Activated naive CD4-positive, alpha-beta T cell treated with anti-CD3 and anti-CD28 coated beads, Interleukin-2, amount 50 U/mL, for 72 hours (primary cell): ENCODE results near the gene DMBT1. TPM values are rescaled to one million over a fixed set of nuclear protein-coding genes. Genes with fewer than 3 reads are reported as not detected.
"Not testable (repeated sequence)": the region's sequence is repeated elsewhere in the genome, so short reads cannot be mapped to it uniquely, and the experiment has no call there.

ENCODE experiments used
- ATAC-seq, 2 donors: fragments of 150-1000 bp; cut with Tn5 transposase; 2 replicates each; pipeline ENCODE4 v1.10.0; 2021; ENCODE audit warnings: mild to moderate bottlenecking in 2 of 2, moderate library complexity in 2 of 2
- DNase-seq, 2 donors: peaks; one replicate each; pipeline ENCODE4 v3.0.0; 2021 to 2022; ENCODE audit warnings: low spot score in 2 of 2
- H3K27ac Mint-ChIP-seq, 2 donors: one replicate each; pipeline ENCODE4 v1.8.0; 2022; ENCODE audit warnings: mild to moderate bottlenecking in 2 of 2, mixed read lengths in 2 of 2
- H3K36me3 Mint-ChIP-seq, 2 donors: one replicate each; pipeline ENCODE4 v1.8.0; 2022; ENCODE audit warnings: mixed read lengths in 2 of 2
- H3K9me3 Mint-ChIP-seq, 2 donors: one replicate each; pipeline ENCODE4 v1.8.0; 2022; ENCODE audit warnings: mixed read lengths in 2 of 2
- total RNA-seq, 2 donors: library from RNA; stranded (reverse); gene quantifications; one replicate each; pipeline ENCODE4 v1.2.3, GENCODE V29; 2022

DMBT1 gene
- total RNA-seq, 2 donors from 2014 or later = not detected

- Mint-ChIP-seq H3K27ac (no peak overlapping the region), H3K36me3 (no peaks in the 10 kb centered on the region), H3K9me3 (no peaks in the 10 kb centered on the region)
- no peak for DNase-seq
- no peak for ATAC-seq
Measured at GRCh38 chr10:122618461-122619165, 58.1 kb downstream of the DMBT1 start.

DNA sequence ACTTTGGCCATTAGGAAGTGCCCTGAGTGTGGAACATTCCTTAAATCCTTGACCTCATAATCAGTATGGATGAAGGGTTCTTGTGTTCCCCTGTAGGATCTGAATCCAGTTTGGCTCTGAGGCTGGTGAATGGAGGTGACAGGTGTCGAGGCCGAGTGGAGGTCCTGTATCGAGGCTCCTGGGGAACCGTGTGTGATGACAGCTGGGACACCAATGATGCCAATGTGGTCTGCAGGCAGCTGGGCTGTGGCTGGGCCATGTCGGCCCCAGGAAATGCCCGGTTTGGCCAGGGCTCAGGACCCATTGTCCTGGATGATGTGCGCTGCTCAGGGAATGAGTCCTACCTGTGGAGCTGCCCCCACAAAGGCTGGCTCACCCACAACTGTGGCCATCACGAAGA is 60.4 kb downstream of the DMBT1 start:
- H3K27ac Mint-ChIP-seq, ATAC-seq, H3K36me3 Mint-ChIP-seq, H3K9me3 Mint-ChIP-seq, DNase-seq: not testable (repeated sequence)

GRCh38 chr10:122624546-122624945 is 64.0 kb downstream of the DMBT1 start:
- Mint-ChIP-seq H3K27ac (no peak overlapping the region), H3K9me3 (no peaks in the 10 kb centered on the region), H3K36me3 (no peaks in the 10 kb centered on the region)
- DNase-seq = no peak
- ATAC-seq = no peak

- ATAC-seq (no peak), DNase-seq (peak in 1 of 2 donors; percentile 35)
- Mint-ChIP-seq H3K9me3 (no peaks in the 10 kb centered on the region), H3K27ac (no peak overlapping the region), H3K36me3 (no peaks in the 10 kb centered on the region)
Measured at GRCh38 chr10:122630526-122630925, 70.0 kb downstream of the DMBT1 start.

- H3K36me3 Mint-ChIP-seq = no peaks in the 10 kb centered on the region
- H3K27ac Mint-ChIP-seq = no peak overlapping the region
- ATAC-seq = no peak
- no peak for DNase-seq
- H3K9me3 Mint-ChIP-seq = no peaks in the 10 kb centered on the region
Measured at GRCh38 chr10:122632031-122632430, 71.5 kb downstream of the DMBT1 start.

DNA sequence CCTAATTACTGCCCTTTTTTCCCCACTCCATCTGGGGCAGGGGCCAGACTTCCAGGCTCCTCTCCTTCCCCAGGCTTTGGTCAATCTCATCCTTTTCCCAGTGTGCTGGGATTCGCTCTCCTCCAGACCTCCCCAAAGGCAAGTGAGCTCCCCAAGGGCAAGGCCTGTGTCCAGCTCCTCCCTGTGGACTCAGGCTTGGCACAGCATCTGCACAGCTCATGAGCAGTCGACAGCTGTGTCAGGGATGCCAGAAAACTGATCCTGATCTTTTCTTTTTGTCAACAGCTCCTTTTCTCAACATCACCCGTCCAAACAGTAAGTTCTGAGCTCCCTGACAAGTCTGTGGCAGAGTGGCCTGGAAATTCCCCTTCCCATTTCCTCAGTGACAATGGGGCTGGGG is 72.0 kb downstream of the DMBT1 start:
- ATAC-seq (no peak), DNase-seq (no peak)
- H3K36me3 Mint-ChIP-seq = no peaks in the 10 kb centered on the region
- no peak overlapping the region for H3K27ac Mint-ChIP-seq
- no peaks in the 10 kb centered on the region for H3K9me3 Mint-ChIP-seq

DNA sequence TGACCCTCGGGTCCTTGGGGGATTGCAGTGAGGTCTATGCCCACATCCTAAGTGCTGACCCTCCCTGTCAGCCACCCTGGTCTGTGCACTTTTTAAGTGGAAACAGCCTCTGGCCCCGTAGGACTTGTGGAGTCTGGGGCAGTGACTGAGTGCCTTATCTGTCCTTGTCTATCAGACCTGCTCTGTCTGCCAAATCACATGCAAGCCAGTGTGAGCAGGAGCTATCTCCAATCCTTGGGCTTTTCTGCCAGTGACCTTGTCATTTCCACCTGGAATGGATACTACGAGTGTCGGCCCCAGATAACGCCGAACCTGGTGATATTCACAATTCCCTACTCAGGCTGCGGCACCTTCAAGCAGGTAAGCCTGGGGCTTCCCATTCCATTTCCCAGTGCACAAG is 76.4 kb downstream of the DMBT1 start:
- DNase-seq (no peak), ATAC-seq (no peak)
- Mint-ChIP-seq H3K27ac (no peak overlapping the region), H3K9me3 (no peaks in the 10 kb centered on the region), H3K36me3 (no peaks in the 10 kb centered on the region)

GRCh38 chr10:122637376-122637775 is 76.8 kb downstream of the DMBT1 start:
- no peaks in the 10 kb centered on the region for H3K36me3 Mint-ChIP-seq
- ATAC-seq = no peak
- no peaks in the 10 kb centered on the region for H3K9me3 Mint-ChIP-seq
- DNase-seq = no peak
- no peak overlapping the region for H3K27ac Mint-ChIP-seq

GRCh38 chr10:122638106-122638505 is 77.6 kb downstream of the DMBT1 start:
- H3K27ac Mint-ChIP-seq = no peak overlapping the region
- ATAC-seq (no peak), DNase-seq (no peak)
- H3K36me3 Mint-ChIP-seq = no peaks in the 10 kb centered on the region
- no peaks in the 10 kb centered on the region for H3K9me3 Mint-ChIP-seq

DNA sequence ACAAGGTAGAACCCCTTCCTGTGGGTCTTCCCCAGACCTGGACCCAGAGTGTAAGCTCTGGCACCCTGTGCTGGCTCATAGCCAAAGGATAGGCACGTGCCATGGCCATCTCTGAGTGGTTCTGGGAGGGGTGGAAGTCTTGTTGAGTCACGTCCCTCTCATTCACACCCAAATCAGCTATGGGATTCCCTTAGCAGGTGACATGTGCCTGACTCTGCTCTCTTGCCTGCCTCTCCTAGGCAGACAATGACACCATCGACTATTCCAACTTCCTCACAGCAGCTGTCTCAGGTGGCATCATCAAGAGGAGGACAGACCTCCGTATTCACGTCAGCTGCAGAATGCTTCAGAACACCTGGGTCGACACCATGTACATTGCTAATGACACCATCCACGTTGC is 79.2 kb downstream of the DMBT1 start:
- ATAC-seq (no peak), DNase-seq (no peak)
- no peaks in the 10 kb centered on the region for H3K36me3 Mint-ChIP-seq
- H3K9me3 Mint-ChIP-seq = no peaks in the 10 kb centered on the region
- no peak overlapping the region for H3K27ac Mint-ChIP-seq

DNA sequence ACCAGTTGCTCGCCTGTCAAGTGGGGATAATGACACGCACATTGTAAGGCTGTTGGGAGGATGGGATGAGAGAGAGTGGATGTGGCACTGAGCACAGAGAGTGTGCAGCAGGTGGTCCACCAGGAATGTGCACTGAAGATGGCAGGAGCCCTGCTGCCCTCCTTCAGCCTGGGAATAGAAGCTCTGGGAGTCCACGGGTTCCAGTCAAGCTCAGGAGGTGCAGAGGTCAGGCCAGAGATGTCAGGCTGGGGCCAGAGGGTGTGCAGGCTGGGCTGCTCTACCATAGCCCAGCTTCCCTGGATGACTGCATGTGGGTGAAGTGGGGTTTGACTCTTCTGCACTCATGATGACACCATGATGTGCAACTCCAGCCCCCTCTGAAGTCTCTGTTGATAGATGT is 80.4 kb downstream of the DMBT1 start:
- no peak for ATAC-seq

DNA sequence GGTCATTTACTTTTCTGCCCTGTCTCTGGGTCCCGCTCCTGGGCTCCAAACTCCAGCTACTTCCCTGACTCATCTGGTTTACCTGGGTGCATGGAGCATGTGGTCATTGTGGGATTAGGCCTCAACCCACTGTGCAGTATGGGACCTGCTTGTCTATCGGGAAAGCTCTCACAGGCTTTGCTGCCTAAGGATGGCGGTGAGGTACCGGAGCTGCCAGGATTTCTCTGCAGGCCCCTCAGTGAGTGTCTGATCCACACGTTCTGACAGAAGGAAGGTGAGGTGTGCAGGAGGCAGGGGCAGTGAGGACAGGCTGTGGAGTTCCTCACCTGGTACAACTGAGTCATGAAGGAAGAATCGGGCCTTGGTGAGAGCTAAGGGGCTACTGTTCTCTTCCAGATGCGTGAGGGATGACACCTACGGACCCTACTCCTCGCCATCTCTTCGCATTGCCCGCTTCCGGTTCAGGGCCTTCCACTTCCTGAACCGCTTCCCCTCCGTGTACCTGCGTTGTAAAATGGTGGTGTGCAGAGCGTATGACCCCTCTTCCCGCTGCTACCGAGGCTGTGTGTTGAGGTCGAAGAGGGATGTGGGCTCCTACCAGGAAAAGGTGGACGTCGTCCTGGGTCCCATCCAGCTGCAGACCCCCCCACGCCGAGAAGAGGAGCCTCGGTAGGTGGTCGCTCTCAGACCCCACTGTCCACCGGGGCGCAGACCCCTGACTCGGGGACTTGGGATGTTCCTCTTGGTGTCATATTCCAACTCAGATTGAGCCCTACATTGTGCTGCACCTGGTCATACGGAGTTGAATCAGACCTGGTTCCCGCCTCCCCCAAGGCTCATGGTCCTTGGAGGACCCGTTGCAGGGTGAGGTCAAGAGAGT is 82.4 kb downstream of the DMBT1 start:
- H3K27ac Mint-ChIP-seq = no peak overlapping the region
- ATAC-seq (no peak), DNase-seq (peak in 1 of 2 donors; percentile 31)
- no peaks in the 10 kb centered on the region for H3K36me3 Mint-ChIP-seq
- no peaks in the 10 kb centered on the region for H3K9me3 Mint-ChIP-seq

More for the DNA sequence above, 80.4 kb downstream of the DMBT1 start:
- no peaks in the 10 kb centered on the region for H3K9me3 Mint-ChIP-seq
- DNase-seq = no peak
- no peaks in the 10 kb centered on the region for H3K36me3 Mint-ChIP-seq
- H3K27ac Mint-ChIP-seq = no peak overlapping the region

GRCh38 chr10:122643931-122644534 is 83.5 kb downstream of the DMBT1 start:
- Mint-ChIP-seq H3K27ac (no peak overlapping the region), H3K36me3 (no peaks in the 10 kb centered on the region), H3K9me3 (no peaks in the 10 kb centered on the region)
- no peak for ATAC-seq
- DNase-seq = peak in 1 of 2 donors; percentile 13

GRCh38 chr10:122646511-122647382 is 86.2 kb downstream of the DMBT1 start:
- peak in 1 of 2 donors; percentile 52 for DNase-seq
- no peak for ATAC-seq
- no peaks in the 10 kb centered on the region for H3K36me3 Mint-ChIP-seq
- no peak overlapping the region for H3K27ac Mint-ChIP-seq
- H3K9me3 Mint-ChIP-seq = peaks cover 0 to under 1% of the 10 kb centered on the region in 2 donors

DNA sequence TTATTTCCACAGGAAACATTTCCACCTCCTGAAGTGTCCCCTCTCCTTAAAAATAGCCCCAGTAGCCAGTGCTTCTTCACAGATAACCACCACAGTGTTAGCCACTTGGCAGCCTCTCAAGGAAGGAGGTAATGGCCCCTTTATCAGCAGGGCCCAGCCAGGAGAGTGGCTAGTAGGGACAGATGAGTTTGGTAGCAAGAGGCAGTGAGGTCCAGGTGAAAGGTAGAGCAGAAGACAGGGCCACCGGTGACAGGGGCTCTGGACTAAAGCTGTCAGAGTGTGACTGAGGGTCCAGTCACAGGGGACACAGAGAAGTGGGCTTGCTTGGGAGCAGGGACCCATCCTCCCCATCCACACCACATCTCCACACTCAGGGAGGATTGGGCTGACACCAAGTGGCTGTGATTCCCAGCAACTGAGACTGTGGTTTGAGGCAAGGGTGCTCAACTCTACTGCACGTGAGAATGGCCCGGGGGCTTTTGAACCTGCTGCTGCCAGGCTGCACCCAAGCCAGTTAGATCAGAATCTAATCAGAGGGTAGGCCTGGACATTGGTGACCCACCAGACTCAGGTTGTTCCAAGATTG is 86.9 kb downstream of the DMBT1 start:
- ATAC-seq (no peak), DNase-seq (peak in 1 of 2 donors; percentile 43)
- Mint-ChIP-seq H3K36me3 (no peaks in the 10 kb centered on the region), H3K9me3 (peaks cover 0 to 4% of the 10 kb centered on the region in 2 donors), H3K27ac (no peak overlapping the region)
